Choroid plexus epithelial cell (primary cell): ENCODE measurements around the gene C12orf60.
A peak's percentile ranks its signal among the peaks of the same experiment; 100 is the strongest.

Source experiments
- DNase-seq: peaks from one replicate; pipeline ENCODE4 v3.0.0-alpha.2; 2010; ENCODE audit warnings: low read depth
- H3K4me3 ChIP-seq: 2 replicates; pipeline ENCODE4 v1.5.1; 2011; ENCODE audit warnings: low read depth, mild to moderate bottlenecking, control low read depth, low read length, moderate library complexity
- CTCF ChIP-seq: conservative IDR thresholded peaks from 2 replicates; pipeline ENCODE4 v1.5.1; 2011; ENCODE audit warnings: low read depth, mild to moderate bottlenecking, control low read depth, inconsistent platforms, low read length, moderate library complexity

C12orf60 gene

DNA sequence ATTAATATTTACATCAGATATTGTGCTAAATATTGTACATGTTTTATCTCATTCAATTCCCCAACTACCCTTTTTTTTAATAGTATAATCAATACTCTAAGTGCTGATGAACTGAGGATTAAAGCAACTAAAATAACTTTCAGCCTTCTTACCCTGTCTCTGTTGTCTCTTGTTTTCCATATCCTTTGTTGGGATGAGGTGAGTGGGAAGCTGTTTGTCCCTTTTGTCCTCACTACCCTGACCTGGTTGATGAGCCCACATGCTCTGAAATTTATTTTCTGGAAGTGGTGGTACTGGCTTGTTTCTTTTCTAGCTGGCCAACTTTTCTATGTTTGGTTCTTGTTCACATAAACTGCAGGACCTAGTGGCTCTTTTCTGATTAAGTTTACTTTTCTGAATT is 49.4 kb downstream of the C12orf60 start:
- no peak overlapping the region for H3K4me3 ChIP-seq

GRCh38 chr12:14853961-14854360 is 50.5 kb downstream of the C12orf60 start:
- DNase-seq: no peak
- TF ChIP-seq CTCF: no peak
- no peak overlapping the region for H3K4me3 ChIP-seq

More for the DNA sequence above, 49.4 kb downstream of the C12orf60 start:
- no peak for DNase-seq
- TF ChIP-seq CTCF: no peak

DNA sequence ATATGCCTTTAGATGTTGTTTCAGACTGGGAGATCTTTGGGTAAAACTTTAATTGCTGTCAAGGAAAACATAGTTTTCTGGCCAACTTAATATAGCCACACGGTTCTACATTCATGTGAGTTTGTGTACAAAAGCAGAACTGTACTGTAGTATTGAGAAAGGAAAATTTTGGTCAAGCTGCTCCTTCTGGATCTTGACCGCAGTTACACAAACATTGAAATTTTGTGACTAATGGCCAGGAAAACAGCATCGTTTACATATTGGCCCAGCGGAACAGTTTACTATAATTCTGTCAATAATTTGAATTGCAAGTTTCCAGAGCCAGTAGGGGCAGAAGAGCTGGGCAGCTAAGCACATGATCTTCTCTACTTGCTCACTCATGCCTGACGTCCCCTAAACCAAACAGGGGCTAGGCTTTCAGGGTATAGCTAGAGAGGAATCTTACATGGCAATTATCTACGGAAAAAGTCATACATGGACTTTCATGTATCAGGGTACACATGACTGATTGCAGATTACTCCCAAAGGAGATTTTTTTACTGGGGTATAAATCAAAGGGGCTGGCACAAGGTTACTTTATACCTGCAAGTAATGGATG is 51.2 kb downstream of the C12orf60 start:
- H3K4me3 ChIP-seq: no peak overlapping the region
- no peak for TF ChIP-seq CTCF
- peak; percentile 53 for DNase-seq

DNA sequence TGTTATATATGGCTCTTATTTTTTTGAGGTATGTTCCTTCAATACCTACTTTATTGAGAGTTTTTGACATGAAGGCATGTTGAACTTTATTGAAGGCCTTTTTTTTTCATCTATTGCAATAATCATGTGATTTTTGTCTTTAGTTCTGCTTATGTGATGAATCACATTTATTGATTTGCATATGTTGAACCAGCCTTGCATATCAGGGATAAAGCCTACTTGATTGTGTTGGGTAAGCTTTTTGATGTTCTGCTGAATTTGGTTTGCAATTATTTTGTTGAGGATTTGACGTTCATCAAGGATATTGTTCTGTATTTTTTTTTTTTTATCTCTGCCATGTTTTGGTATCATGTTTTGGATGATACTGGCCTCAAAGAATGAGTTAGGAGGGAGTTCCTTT is 55.0 kb downstream of the C12orf60 start:
- TF ChIP-seq CTCF: no peak
- DNase-seq: no peak
- H3K4me3 ChIP-seq: no peak overlapping the region

DNA sequence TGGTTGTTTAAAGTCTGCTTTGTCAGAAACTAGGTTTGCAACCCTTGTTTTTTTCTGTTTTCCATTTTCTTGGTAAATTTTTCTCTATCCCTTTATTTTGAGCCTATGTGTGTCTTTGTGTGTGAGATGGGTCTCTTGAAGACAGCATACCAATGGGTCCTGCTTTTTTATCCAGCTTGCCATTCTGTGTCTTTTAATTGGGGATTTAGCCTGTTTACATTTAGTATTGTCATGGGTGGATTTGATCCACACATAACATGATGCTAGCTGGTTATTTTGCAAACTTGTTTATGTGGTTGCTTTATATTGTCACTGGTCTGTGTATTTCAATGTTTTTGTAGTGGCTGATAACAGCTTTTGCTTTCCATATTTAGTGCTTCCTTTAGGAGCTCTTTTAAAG is 57.0 kb downstream of the C12orf60 start:
- no peak for TF ChIP-seq CTCF
- H3K4me3 ChIP-seq: no peak overlapping the region
- DNase-seq: no peak

GRCh38 chr12:14868916-14869506 is 65.5 kb downstream of the C12orf60 start:
- peak; percentile 18 for DNase-seq
- TF ChIP-seq CTCF: no peak
- H3K4me3 ChIP-seq: no peak overlapping the region

DNA sequence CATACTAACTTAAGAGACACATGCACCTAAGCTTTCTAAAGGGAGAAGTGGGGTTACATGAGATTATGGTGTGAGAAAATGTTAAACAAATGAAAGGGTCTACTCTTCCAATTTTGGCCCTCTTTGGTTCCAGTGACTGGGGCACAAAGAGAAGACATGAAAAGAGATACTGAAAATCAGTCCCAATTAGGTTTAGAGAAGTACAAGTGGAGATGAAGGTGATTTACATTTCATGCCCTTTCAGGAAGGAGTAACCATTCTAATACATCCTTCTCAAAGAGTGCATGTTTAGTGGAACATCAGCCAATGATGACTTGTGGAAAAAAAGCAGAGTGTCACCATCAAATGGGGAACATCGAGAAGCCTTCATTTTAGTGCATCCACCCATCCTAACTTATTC is 67.8 kb downstream of the C12orf60 start:
- H3K4me3 ChIP-seq: no peak overlapping the region
- DNase-seq: no peak
- TF ChIP-seq CTCF: no peak
